KOPT-K1 (cell line): Measurements from ENCODE around the gene ASIC1.

Source experiments
- H3K27ac ChIP-seq: fragments of 200-600 bp; sonication (generic); 2 replicates; pipeline ENCODE4 v1.5.1; 2016; ENCODE audit warnings: antibody characterized with exemption, mild to moderate bottlenecking, low read depth, low read length; ENCODE audit not compliant: poor library complexity, severe bottlenecking
- H3K36me3 ChIP-seq: fragments of 200-600 bp; sonication (generic); 2 replicates; pipeline ENCODE4 v1.5.1; 2017; ENCODE audit warnings: antibody characterized with exemption, mild to moderate bottlenecking, low read length, moderate library complexity; ENCODE audit not compliant: insufficient read depth
- H3K9me3 ChIP-seq: fragments of 200-600 bp; sonication (generic); 2 replicates; pipeline ENCODE4 v1.5.1; 2017; ENCODE audit warnings: antibody characterized with exemption, low read length, mild to moderate bottlenecking; ENCODE audit not compliant: insufficient read depth, poor library complexity, severe bottlenecking

ASIC1 gene

GRCh38 chr12:50050410-50051098, 6.8 kb upstream of the ASIC1 start:
- Histone ChIP-seq H3K27ac (no peak overlapping the region), H3K36me3 (no peaks in the 10 kb centered on the region), H3K9me3 (no peaks in the 10 kb centered on the region)

GRCh38 chr12:50051101-50051806, 6.1 kb upstream of the ASIC1 start:
- Histone ChIP-seq H3K9me3 (no peaks in the 10 kb centered on the region), H3K27ac (no peak overlapping the region), H3K36me3 (no peaks in the 10 kb centered on the region)

GRCh38 chr12:50052544-50052943, 4.9 kb upstream of the ASIC1 start:
- no peak overlapping the region for H3K27ac ChIP-seq
- H3K36me3 ChIP-seq, result no peaks in the 10 kb centered on the region
- no peaks in the 10 kb centered on the region for H3K9me3 ChIP-seq

- Histone ChIP-seq H3K27ac (no peak overlapping the region), H3K9me3 (no peaks in the 10 kb centered on the region), H3K36me3 (no peaks in the 10 kb centered on the region)
Measured at GRCh38 chr12:50052964-50053363, 4.4 kb upstream of the ASIC1 start.

- no peaks in the 10 kb centered on the region for H3K36me3 ChIP-seq
- no peak overlapping the region for H3K27ac ChIP-seq
- no peaks in the 10 kb centered on the region for H3K9me3 ChIP-seq
Measured at GRCh38 chr12:50053583-50053982, 3.8 kb upstream of the ASIC1 start.

GRCh38 chr12:50055831-50056638, 1.4 kb upstream of the ASIC1 start:
- Histone ChIP-seq H3K36me3 (no peaks in the 10 kb centered on the region), H3K9me3 (no peaks in the 10 kb centered on the region), H3K27ac (no peak overlapping the region)

GRCh38 chr12:50056639-50056976, 788 bp upstream of the ASIC1 start:
- peak overlapping the region; percentile 66 for H3K27ac ChIP-seq
- H3K9me3 ChIP-seq, result no peaks in the 10 kb centered on the region
- H3K36me3 ChIP-seq, result no peaks in the 10 kb centered on the region

- H3K36me3 ChIP-seq, result no peaks in the 10 kb centered on the region
- no peaks in the 10 kb centered on the region for H3K9me3 ChIP-seq
- H3K27ac ChIP-seq, result peak overlapping the region; percentile 66
Measured at GRCh38 chr12:50057896-50058670, 687 bp downstream of the ASIC1 start.

- Histone ChIP-seq H3K27ac (peak overlapping the region; percentile 66), H3K36me3 (peaks cover 5% of the 10 kb centered on the region; the same call in 1 of the 2 replicates), H3K9me3 (no peaks in the 10 kb centered on the region)
Measured at GRCh38 chr12:50058743-50059312, 1.4 kb downstream of the ASIC1 start.

- H3K36me3 ChIP-seq, result peaks cover 12% of the 10 kb centered on the region; the same call in 1 of the 2 replicates
- peak overlapping the region; percentile 66 for H3K27ac ChIP-seq
- no peaks in the 10 kb centered on the region for H3K9me3 ChIP-seq
Measured at GRCh38 chr12:50059440-50060119, 2.2 kb downstream of the ASIC1 start.

GRCh38 chr12:50060120-50060468, 2.7 kb downstream of the ASIC1 start:
- H3K36me3 ChIP-seq, result peaks cover 17% of the 10 kb centered on the region; the same call in 1 of the 2 replicates
- H3K9me3 ChIP-seq, result no peaks in the 10 kb centered on the region
- peak overlapping the region; percentile 66 for H3K27ac ChIP-seq

GRCh38 chr12:50061171-50061570, 3.8 kb downstream of the ASIC1 start:
- Histone ChIP-seq H3K36me3 (peaks cover 26% of the 10 kb centered on the region; the same call in 1 of the 2 replicates), H3K9me3 (no peaks in the 10 kb centered on the region), H3K27ac (peak overlapping the region; percentile 45)

GRCh38 chr12:50061946-50062686, 4.7 kb downstream of the ASIC1 start:
- peak overlapping the region; percentile 45 for H3K27ac ChIP-seq
- peaks cover 26% of the 10 kb centered on the region; the same call in 1 of the 2 replicates for H3K36me3 ChIP-seq
- H3K9me3 ChIP-seq, result no peaks in the 10 kb centered on the region
